ENCODE measurements around the gene ADAMTS5.

ADAMTS5 gene

GRCh38 chr21:26888931-26889330 lies 78.0 kb downstream of the ADAMTS5 start:
- FAIRE-seq, result no peak
- DNase-seq (ENCODE audit: insufficient read length, low spot score), result no peak

GRCh38 chr21:26888256-26888655 lies 78.6 kb downstream of the ADAMTS5 start:
- DNase-seq (ENCODE audit: insufficient read length, low spot score), result no peak
- no peak for FAIRE-seq

GRCh38 chr21:26887251-26887650 lies 79.6 kb downstream of the ADAMTS5 start:
- no peak for DNase-seq (ENCODE audit: insufficient read length, low spot score)
- FAIRE-seq, result no peak

- FAIRE-seq (no peak), DNase-seq (ENCODE audit: insufficient read length, low spot score) (no peak)
Observed at GRCh38 chr21:26884436-26884835, 82.5 kb downstream of the ADAMTS5 start.

GRCh38 chr21:26883768-26884167 lies 83.1 kb downstream of the ADAMTS5 start:
- DNase-seq (ENCODE audit: insufficient read length, low spot score) (no peak), FAIRE-seq (no peak)

GRCh38 chr21:26881504-26882228 lies 85.2 kb downstream of the ADAMTS5 start:
- DNase-seq (ENCODE audit: insufficient read length, low spot score) (no peak), FAIRE-seq (no peak)

- DNase-seq (ENCODE audit: insufficient read length, low spot score), result no peak
- no peak for FAIRE-seq
Observed at GRCh38 chr21:26877018-26877417, 89.9 kb downstream of the ADAMTS5 start.

GRCh38 chr21:26874347-26874746 lies 92.5 kb downstream of the ADAMTS5 start:
- no peak for DNase-seq (ENCODE audit: insufficient read length, low spot score)
- FAIRE-seq, result no peak

All from GM19239 (cell line).